HT-29 (cell line): ENCODE results near the gene NECAB3. TPM values are rescaled to one million over a fixed set of nuclear protein-coding genes. Genes with fewer than 3 reads are reported as not detected.

Experiments
- DNase-seq: peaks from one replicate; pipeline ENCODE4 v3.0.0-alpha.2; 2015; ENCODE audit warnings: low spot score
- total RNA-seq: library from RNA; depleted of rRNA; stranded (reverse); fragments of >200 nt; shearing (Covaris generic); gene quantifications from 2 replicates; pipeline ENCODE4 v1.2.3, GENCODE V29; 2014

Gene NECAB3
- total RNA-seq, 1 experiment from 2014 or later = 63.5 TPM

DNA sequence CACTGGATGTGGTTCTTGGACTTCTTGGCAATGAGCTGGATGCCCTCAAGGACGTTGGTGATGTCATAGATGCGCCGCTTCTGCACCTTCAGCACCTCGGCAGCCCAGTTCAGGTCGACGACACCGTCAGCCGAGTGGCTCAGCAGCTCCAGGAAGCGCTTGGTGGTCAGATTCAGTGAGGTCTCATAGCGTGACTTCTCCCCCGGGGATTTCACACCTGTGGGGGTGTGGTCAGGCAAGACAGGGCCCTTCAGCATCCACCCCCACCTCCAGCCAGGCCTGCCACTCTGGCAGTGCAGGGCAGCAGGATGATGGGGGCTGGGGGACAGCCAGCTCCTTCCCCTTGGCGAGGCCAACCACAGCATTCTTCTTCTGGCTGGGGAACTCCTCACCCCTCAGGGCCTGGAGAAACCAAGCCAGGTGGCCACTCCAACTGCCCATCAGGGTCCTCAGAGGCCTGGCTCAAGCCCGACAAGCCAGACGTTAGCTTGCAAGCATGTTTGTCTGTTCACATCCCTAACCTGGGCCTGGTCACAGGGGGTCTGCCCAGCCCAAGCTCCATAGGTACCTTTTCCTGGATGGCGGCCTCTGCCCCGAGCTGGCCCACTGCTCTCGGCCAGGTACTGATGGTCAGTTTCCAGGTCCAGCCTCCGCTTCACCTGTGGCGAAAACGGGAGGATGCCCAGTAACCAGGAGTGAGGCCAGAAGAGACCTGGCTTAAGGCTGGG, 5.7 kb upstream of the NECAB3 start:
- DNase-seq = no peak

DNA sequence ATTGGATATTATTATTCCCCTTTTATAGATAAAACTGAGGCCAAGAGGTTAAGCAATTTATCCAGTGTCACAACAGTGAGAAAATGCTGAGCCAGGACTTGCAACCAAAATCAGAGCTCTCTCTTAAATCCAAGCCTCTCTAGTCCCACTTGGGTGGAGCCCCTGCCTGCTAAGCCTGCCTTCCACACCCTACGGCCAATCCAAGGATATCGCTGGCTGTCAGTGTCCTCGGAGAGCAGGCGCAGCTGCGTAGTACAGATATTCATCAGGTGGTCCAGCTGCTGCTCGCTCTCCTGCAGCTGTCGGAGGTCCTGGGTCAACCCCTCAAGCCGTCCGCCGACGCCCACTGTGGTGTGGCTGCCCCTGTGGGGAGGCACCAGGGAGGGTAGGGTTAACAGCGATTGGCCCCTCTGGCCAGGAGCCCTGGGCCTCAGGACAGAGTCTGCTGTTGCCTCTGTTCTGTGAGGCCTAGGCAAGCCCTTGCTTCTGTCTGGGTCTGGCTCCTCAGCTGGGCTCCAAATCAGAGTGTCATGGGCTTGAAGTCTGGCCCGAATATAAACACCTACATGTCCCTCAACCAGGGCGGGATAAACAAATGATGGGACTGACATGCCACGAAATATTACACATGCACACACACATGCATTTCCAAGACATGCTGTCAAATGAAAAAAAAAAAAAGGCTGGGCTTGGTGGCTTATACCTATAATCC, 3.9 kb upstream of the NECAB3 start:
- no peak for DNase-seq

DNA sequence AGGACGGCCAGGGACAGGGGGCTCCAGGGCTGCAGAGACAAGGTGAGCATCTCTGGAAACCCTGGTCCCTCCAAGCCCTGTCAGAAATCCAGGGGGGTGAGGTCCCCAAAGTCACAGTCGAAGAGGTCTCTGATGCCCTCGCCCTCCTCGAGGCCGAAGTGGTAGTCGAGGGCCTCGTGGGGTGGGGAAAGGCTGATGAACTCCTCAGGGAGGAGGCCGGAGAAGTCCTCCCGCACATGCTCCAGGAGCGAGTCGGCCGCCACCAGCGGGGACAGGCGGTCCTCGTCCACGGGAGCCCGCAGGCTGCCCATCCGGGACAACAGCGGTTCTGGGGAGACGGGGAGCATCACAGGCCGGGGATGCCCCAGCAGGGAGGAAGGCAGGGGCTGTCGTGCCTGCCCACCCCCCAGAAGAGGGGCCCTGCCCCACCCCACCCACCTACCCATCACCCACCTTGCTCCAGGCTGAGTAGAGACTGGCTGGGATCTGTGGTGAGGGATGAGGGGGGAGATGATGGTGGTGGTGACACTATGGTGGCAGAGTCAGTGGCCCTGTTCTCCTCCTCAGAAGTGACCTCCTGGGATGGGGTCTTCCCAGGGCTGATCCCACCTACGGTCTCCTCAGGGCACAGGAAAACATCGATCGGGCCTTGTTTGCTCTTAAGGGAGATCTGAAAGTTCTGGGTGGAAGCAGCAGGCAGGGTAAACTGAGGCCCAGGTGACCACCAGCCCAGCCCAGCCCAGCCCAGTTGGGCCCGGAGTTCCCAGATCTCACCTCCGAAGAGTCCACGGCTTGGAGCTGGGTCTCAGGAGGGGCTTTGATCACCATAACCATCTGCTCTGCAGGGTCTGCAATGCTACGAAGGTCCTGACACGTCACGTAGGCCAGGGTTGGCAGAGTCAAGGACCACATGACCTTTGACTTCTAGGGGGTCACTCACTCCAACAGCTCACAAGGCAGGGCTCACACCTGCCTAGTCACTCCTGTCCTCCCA, 2.7 kb upstream of the NECAB3 start:
- no peak for DNase-seq

DNA sequence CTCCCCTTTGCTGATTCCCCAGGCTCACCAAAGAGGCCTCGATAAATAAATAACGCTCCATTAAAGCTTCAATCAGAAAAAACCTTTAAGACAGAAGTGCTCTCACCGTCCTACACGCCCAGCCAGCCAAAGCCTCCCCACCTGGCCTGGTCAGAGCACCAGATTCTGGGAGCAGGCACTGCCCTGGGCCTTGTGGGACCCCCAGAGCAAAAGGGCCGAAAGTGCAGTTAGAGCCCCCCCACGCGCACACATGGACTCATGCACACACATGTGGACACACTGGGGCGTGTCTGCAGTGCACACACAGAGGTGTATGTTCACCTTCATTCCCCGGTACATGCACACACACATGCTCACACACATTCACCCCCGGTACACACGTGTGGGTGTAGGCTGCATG, 1.9 kb upstream of the NECAB3 start:
- DNase-seq = no peak

DNA sequence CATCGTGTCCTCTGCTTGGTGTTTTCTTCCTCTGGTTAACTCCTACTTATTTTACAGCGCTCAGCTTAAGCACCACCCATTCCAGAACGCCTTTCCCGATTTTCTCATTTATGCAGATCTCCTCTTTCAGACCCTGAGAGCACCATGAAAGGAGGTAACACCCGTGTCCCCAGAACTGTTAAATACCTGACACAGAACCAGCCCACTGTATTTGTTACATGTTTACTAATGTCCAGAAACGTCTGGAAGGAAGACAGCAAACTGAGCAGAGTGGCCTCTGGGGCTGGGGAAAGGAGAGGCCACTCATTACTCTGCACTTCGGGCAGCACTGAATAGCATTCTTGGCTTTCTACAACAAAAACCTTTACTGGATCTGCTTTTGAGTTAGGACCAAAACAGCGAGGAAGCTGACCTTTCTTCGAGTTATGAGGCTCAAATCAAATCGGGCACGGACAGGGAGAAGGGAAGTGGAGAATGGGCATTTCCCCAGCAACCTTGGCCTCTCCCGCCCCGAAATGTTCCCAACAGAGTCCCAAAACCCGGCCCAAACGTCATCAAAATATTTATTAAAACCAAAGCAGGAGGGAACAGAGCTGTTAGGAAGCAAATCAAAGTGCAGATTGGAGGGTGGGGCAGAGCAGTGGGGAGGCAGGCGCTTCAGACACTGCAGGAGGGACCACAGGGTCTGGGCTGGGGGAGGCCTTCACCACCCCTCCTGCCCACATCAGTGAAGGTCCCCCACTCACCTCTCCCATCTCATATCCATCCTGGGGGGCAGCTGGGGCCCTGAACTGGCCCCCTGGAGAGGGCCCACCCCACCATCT, 1.1 kb upstream of the NECAB3 start:
- DNase-seq = no peak

DNA sequence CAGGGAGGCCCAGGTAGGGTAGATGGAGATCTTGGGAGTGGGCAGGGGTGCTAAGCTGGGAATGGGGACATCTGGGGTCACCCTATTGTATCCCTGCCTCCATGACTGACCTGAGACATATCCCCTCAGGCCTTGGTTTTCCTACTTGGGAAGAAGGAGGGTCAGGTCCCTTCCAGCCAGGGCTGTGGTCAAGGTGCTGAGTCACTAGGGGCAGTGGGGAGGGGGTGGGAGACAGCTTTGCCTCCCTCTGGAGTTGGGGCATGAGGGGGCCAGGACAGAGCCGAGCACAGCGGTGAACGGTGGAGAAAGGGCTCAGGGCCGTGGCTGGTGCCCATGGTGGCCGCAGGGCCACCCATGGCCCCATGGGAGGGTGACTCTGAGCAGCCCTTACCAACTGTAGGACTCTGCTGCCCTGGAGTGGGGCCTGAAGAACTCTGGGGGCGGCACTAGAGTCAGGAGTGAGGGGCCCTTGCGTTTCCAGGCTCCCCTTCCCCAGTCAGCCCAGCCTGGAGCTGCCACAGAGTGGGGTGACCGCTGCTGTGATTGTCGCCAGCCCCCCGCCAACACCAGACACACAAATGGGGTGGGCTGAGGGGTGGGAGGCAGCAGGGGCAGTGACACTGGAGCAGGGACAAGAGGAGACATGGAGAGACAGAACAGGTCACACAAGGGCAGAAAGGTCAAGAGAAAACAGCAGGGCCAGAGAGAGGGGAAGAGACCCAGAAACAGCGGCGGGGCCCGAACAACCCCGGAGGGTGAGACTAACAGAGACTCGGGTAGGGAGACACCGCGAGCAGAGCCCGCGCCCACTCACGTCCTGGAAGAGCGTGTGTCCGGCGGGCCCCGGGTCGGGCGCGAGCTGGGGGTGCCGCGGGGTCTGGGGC, 576 bp downstream of the NECAB3 start:
- DNase-seq = peak; percentile 44

DNA sequence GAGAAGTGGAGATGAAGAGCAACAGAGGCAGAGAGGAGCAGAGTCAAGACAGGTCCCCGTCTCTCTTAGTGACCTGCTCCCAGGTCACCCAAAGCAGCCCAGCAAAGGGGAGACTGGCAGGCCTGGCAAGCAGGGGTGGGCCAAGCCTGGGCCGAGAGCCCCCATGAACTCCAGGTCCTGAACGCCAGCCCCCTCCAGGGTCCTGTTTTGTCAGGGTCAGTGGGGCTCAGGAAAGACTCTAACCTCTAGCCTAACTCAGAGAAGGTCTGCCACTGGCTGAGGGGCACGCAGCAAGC, 1.2 kb downstream of the NECAB3 start:
- DNase-seq = no peak

DNA sequence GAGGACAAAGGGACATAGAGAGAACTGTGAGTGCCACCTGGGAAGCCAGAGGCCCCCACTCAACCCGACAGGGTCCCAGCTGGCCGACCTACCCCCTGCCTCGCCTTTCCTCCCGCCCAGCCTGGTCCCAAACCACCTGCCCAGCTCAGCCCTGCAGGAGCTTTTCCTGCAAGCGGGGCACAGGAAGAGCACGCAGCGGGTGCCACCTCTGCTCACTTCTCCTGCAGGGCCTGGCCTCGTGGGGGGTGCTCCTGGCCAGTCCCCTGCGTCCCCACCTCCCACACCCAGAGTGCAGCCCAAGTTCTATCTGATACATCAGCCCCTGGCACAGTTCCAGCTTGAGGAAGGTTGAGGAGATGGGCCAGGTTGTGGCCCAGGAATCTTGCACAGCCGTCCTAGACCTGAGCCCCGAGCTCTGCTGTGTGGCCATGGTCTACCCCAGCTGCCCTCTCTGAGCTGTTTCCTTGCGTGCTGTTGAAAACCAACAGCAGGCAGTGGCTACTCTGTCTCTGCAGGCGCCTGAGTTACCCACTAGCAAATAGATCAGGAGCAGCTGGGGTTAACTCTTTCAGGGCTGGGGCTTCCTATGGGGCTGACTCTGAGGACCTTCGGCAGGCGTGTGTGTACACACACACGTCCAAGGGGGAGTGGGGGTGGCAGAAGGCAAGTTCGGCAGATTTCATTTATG, 1.7 kb downstream of the NECAB3 start:
- DNase-seq = peak; percentile 17

DNA sequence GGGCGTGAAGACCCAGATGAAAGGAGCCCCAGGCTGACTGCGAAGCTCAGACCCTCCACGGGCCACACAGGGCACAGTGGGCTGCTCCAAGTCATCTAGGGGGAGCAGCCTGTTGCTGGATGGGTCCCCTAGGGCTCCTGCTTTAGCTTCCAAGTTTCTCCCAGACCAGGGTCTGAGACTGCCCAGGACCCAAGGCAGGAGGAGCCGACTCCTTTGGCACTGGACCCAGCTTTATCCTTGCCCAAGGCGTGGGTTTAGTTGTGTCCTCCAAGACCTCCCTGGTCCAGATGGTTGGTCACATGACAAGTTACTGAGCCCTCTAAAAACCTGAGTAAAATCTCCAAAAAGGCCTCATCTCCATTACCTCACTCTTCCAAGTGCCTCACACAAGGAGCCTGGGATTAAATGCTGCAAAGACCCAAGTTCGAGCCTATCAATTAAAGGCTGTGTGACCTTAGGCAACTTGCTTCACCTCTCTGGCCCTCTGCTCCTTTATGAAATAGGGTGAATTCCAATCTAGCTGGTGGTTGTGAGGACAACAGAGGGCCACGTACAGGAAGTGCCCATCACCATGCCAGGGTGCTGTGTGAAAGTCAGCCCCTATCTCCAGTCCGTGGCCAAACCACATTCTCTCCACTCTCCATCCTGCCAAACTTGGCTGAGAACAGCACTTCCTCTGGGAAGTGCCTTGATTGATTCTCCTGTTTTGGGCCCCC, 2.5 kb downstream of the NECAB3 start:
- DNase-seq = no peak

DNA sequence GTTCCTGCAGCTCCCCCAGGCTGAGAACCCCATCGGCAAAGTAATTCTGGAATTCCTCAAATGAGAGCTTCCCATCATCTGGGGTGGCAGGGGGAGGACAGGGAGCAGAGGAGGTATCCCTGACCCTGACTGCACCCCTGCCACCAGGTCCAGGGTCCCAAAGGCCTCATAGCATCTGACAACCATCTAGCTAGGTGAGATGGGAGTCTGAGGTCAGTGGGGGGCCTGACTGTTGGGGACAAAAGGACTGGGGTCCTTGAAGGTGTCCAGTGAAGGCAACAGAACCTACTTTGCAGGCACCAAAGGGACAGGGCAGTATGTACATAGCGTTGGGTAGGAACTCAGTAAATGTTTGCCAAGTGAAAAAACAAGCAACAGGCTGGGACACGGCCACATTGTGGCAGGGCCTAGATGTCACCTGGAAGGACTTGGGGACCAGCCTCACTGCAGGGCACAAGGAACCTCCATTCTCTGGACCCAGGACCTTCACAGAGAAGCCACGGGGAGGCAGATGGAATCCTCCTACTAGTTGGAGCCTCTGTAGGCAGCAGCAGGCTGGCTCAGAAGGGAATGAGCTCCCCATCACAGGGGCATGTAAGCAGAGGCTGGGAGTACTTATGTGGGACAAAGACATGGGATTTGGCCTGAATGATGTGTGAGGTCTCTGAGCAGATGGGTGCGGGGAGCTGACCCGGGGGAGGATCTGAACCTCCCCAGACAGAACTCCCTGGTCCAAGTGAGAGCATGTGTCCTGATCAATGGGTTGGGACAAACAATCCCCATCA, 3.3 kb downstream of the NECAB3 start:
- DNase-seq = no peak

DNA sequence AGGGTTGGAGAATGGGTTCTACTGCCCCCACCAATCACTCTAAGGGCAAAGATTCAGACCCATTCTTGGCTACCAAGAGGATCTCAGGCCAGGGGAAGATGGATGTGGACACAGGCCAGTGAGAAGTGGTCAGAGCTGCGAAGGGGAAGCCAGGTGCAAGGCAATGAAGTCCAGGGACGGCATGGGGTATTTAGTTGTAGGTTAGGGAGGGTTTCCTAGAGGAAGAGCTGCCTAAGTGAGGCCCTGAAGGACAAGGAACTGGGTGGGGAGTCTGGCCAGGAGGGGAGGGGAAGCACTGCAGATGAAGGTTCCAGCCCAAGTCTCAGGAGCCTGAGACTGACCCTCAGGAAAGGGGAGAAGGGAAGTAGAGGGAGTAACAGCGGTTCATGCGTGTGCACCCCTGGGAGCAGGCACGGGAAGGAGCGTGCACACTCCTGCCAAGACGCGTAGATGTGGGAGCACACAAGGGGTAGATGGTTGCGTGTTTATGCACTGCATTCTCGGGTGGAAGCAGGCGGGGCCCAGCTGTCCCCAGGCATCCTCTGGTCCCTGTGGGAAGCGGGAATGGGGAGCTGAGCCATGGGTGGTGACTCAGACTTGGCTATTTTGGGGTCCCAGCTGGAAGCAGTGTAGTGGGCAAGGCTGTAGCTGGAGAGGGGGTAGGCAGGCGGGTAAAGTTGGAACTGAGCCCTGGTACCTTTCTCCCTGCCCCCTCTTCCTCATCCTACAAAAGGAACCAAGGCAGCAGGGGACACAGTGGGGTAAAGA, 4.2 kb downstream of the NECAB3 start:
- DNase-seq = no peak

DNA sequence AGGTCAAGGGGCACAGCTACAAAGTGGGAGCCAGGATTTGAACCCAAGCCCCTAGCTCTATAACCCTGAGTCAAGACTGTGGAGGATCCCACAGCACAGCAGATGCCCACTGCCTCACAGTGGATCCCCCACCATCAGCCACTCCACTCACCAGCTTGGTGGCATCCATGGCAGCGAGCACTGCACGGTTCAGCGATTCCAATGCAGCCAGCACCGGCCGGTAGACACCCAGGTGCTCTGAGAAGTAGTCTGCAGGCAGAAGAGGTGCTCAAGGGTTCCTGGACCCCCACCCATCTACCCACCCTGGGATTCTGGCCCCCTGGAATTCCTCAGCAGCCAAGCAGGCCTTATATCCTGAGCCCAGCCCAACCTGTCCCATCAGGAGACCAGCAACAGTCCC, 5.0 kb downstream of the NECAB3 start:
- DNase-seq = no peak

DNA sequence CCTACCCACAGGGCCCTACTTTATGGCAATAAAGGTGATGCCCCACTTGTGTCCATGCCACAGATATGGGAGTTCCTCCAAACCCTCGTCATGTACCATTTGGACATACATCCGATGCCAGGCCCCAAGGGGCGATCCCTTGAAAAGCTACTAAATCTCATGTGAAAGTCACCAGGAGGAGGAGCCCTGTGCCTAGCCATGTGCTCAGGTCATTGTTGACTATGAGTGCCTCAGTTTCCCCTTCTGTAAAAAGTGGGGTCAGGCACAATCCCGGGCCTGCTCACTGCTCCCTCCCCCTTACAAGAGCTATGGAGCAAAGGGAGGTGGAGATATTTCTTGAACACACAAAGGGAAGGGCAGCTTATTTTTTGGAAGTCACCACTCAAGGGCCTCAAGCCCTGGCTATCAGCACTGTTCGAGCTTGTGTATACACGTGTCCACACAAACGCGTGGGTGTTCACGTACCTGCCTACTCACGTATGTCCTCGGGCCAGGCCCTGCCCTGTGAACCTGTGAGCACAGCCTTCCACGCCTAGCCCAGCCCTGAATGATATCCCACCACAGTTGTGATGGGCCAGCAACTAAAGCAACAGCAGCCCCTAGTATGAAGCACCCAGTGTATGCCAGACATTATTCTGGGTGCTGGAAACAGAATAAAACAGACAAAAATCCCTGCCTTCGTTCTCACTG, 5.6 kb downstream of the NECAB3 start:
- no peak for DNase-seq

DNA sequence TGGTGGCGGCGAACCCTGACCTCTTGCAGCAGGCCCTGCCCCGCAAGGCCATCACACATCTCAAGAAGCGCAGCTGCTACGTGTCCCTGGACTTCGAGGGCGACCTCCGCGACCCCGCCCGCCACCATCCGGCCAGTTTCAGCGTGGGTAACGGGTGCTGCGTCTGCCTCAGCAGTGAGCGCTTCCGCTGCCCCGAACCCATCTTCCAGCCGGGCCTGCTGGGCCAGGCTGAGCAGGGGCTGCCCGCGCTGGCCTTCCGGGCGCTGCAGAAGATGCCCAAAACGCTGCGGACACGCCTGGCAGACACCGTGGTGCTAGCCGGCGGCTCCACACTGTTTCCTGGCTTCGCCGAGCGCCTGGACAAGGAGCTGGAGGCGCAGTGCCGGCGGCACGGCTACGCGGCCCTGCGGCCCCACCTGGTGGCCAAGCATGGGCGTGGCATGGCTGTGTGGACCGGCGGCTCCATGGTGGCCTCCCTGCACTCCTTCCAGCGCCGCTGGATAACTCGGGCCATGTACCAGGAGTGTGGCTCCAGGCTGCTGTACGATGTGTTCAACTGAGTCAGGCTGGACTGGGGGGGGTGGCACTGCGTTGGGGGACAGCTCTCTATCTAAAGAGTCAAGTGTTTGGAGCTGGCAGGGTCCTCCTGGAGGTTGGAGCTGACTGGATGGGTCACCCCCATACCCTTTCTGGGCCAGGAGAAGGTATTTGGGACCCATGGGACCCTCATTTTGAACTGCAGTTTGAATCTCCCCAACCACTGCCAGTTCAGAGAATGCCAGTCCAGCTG, 6.4 kb downstream of the NECAB3 start:
- peak; percentile 95 for DNase-seq

DNA sequence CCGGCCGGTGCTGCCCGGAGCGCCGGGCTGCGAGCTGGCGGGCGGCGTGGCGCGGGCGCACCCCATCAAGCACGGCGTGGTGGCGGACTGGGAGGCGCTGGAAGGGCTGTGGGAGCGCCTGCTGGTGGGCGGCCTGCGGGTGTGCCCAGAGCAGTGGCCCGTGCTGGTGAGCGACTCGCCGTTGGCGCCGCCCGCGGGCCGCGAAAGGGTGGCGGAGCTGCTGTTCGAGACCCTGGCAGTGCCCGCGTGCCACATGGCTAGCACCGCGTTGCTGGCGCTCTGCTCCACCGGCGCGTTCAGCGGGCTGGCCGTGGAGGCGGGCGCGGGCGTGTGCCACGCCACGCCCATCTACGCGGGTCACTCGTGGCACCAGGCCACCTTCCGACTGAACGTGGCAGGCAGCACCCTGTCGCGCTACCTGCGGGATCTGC, 7.0 kb downstream of the NECAB3 start:
- DNase-seq = no peak
